Lung (tissue), 16 donors: Measurements from ENCODE around the gene C1orf56. TPM values are rescaled to one million over a fixed set of nuclear protein-coding genes. Genes with fewer than 3 reads are reported as not detected.
A peak's percentile ranks its signal among the peaks of the same experiment; 100 is the strongest.

ENCODE experiments used
- ATAC-seq: fragments of 200-7000 bp; cut with Tn5 transposase; one replicate; pipeline ENCODE4 v1.9.1; 2020; ENCODE audit warnings: moderate number of reproducible peaks; ENCODE audit not compliant: insufficient read depth, low FRiP score
- DNase-seq, 3 donors: peaks; one replicate each; pipeline ENCODE4 v3.0.0-alpha.2; 2013 to 2017
- H3K27ac ChIP-seq, 2 donors: one replicate each; pipeline ENCODE4 v1.5.1; 2013; ENCODE audit warnings: mild to moderate bottlenecking in 2 of 2, moderate library complexity in 2 of 2, control low read depth in 1 of 2, inconsistent platforms in 1 of 2, low read depth in 1 of 2, low read length in 1 of 2
- H3K27me3 ChIP-seq, 3 donors: one replicate each; pipeline ENCODE4 v1.5.1; 2013; ENCODE audit warnings: low read length in 2 of 3; ENCODE audit not compliant: control insufficient read depth in 3 of 3, insufficient read depth in 3 of 3
- H3K36me3 ChIP-seq, 4 donors: one replicate each; pipeline ENCODE4 v1.5.1; 2013; ENCODE audit warnings: low read length in 4 of 4, mild to moderate bottlenecking in 1 of 4, moderate library complexity in 1 of 4; ENCODE audit not compliant: control insufficient read depth in 4 of 4, insufficient read depth in 4 of 4
- H3K4me1 ChIP-seq, 5 donors: one replicate each; pipeline ENCODE4 v1.5.1; 2013; ENCODE audit warnings: low read length in 5 of 5, mild to moderate bottlenecking in 2 of 5, moderate library complexity in 1 of 5; ENCODE audit not compliant: control insufficient read depth in 5 of 5, insufficient read depth in 5 of 5
- H3K4me3 ChIP-seq: one replicate; pipeline ENCODE4 v1.5.1; 2013; ENCODE audit warnings: mild to moderate bottlenecking, control low read depth, moderate library complexity
- H3K9ac ChIP-seq, 2 donors: one replicate each; pipeline ENCODE4 v1.5.1; 2013; ENCODE audit warnings: low read length in 2 of 2, control low read depth in 1 of 2; ENCODE audit not compliant: insufficient read depth in 1 of 2
- H3K9me3 ChIP-seq, 4 donors: one replicate each; pipeline ENCODE4 v1.5.1; 2013; ENCODE audit warnings: low read length in 3 of 4, mild to moderate bottlenecking in 1 of 4, moderate library complexity in 1 of 4; ENCODE audit not compliant: control insufficient read depth in 4 of 4, insufficient read depth in 3 of 4
- CTCF ChIP-seq: IDR thresholded peaks from 2 replicates; pipeline ENCODE4 v1.5.1; 2012; ENCODE audit warnings: mild to moderate bottlenecking; ENCODE audit errors: control extremely low read depth, extremely low read depth
- WGBS, 2 donors: extraction: QIAGEN DNeasy Blood & Tissue Kit; methylation state at CpG; one replicate each; pipeline ENCODE4 v1.1.7; 2013; 5-methylcytosine and 5-hydroxymethylcytosine counted together
- long read RNA-seq, 5 donors: transcript quantifications; one replicate each; lab custom pipeline, GENCODE V29; 2026
- polyA plus RNA-seq, 2 donors: library from polyadenylated mRNA; stranded (reverse); fragments of 200-250 nt; gene quantifications; one replicate each; pipeline ENCODE4 v1.2.1, GENCODE V29; 2013
- total RNA-seq, 2 donors: library from RNA; depleted of rRNA in 1 of 2; stranded (reverse); fragments of >200 nt in 1 of 2; gene quantifications; one replicate each; pipeline ENCODE4 v1.2.1, GENCODE V29; 2014 to 2021
- donor health status: control.
- donor health status: control.
- donor health status: Bipolar disorder and iron deficiency.
- donor health status: healthy.
- donor health status: DM: yes; HTN: yes; CAD: no.

Gene C1orf56
- total RNA-seq (1 to 10 TPM; 4.3 to 4.9 TPM), polyA plus RNA-seq (1 to 10 TPM; 2.3 to 3.5 TPM)
- long read RNA-seq, donor 1, transcript C1orf56-201 (2 exons, 2,096 nt): major isoform, 5 of 159 reads
- long read RNA-seq, donor 1, partial matches to known transcripts: 126 of 159 reads
- long read RNA-seq, donor 1, other reads (novel, unspliced or antisense): 28 of 159 reads
- long read RNA-seq, donor 2, partial matches to known transcripts: 0 of 3 reads
- long read RNA-seq, donor 2, other reads (novel, unspliced or antisense): 0 of 3 reads
- long read RNA-seq, donor 3, partial matches to known transcripts: 58 of 62 reads
- long read RNA-seq, donor 3, other reads (novel, unspliced or antisense): 0 of 62 reads
- long read RNA-seq, donor 4, partial matches to known transcripts: 0 of 3 reads
- long read RNA-seq, donor 4, other reads (novel, unspliced or antisense): 0 of 3 reads
- long read RNA-seq, donor 5, partial matches to known transcripts: 8 of 10 reads
- long read RNA-seq, donor 5, other reads (novel, unspliced or antisense): 0 of 10 reads

- Histone ChIP-seq H3K27me3 (no peaks in the 10 kb centered on the region), H3K27ac (peak within 1 kb of the TSS; percentile 88 to 90), H3K9ac (peak within 1 kb of the TSS; percentile 58 to 76), H3K4me1 (peaks cover 0 to 9% (median 4%) of the 10 kb centered on the region in 5 donors), H3K36me3 (peaks cover 8 to 13% (median 9%) of the 10 kb centered on the region in 4 donors), H3K4me3 (peak within 1 kb of the TSS; percentile 69), H3K9me3 (no peaks in the 10 kb centered on the region)
- ATAC-seq (peak; percentile 86), DNase-seq (peak; percentile 78 to 88 (median 80))
- 0 to 1% methylated on average over 29 of the region's 29 CpGs for WGBS, 2 donors
- no peak for TF ChIP-seq CTCF
Observed at GRCh38 chr1:151047591-151047924, at the start of gene C1orf56. TSS of gene C1orf56 (plus strand) at chr1:151047751. CDS start at chr1:151047848, 97 bp downstream.

DNA sequence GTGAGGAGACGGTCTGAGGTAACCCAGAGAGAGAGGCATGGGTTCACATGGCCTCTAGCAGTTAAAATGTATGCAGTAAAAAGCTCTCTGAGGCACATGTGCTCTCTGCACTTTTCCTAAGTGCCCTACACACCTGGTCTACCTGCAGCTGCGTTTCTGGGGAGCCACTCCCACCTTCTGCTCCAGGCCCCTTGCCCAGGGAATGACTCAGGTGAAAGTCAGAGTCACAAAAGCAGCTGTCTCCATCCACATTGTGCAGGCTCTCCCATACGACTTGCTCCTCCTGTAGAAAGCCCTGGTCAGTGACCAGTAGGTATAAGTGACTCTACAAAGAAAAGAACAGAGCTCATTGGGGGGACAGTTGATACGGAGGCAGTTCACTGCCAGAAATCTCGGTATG, 49.6 kb upstream of the C1orf56 start:
- H3K9me3 ChIP-seq: no peaks in the 10 kb centered on the region
- DNase-seq (no peak), ATAC-seq (no peak)
- H3K9ac ChIP-seq: no peak overlapping the region
- no peaks in the 10 kb centered on the region for H3K27me3 ChIP-seq
- no peak overlapping the region for H3K27ac ChIP-seq
- H3K4me3 ChIP-seq: no peak overlapping the region
- no peak for TF ChIP-seq CTCF
- H3K36me3 ChIP-seq: peaks cover 13 to 28% (median 27%) of the 10 kb centered on the region in 4 donors
- 69 to 82% methylated on average over 5 of the region's 5 CpGs for WGBS, 2 donors
- H3K4me1 ChIP-seq: peaks cover under 1 to 5% (median 2%) of the 10 kb centered on the region in 5 donors

- Histone ChIP-seq H3K4me3 (no peak overlapping the region), H3K9me3 (no peaks in the 10 kb centered on the region), H3K27me3 (no peaks in the 10 kb centered on the region), H3K27ac (no peak overlapping the region), H3K4me1 (peaks cover 3 to 9% (median 8%) of the 10 kb centered on the region in 5 donors), H3K9ac (no peak overlapping the region), H3K36me3 (peaks cover 13 to 28% (median 27%) of the 10 kb centered on the region in 4 donors)
- no peak for ATAC-seq
- TF ChIP-seq CTCF: no peak
- no peak for DNase-seq
- 40 to 69% methylated on average over 17 of the region's 17 CpGs for WGBS, 2 donors
Observed at GRCh38 chr1:150999051-150999674, 48.4 kb upstream of the C1orf56 start.
